Peyer's patch (tissue), 4 donors: ENCODE data around the gene RPS6KA5. TPM values are rescaled to one million over a fixed set of nuclear protein-coding genes. Genes with fewer than 3 reads are reported as not detected.
"Not testable (repeated sequence)": the region's sequence is repeated elsewhere in the genome, so short reads cannot be mapped to it uniquely, and the experiment has no call there.

ENCODE experiments used
- DNase-seq, 3 donors: peaks; one replicate each; pipeline ENCODE4 v3.0.0-alpha.2; 2017 to 2019
- H3K27ac ChIP-seq, 4 donors: fragments of 200-600 bp; sonication (generic); one replicate each; pipeline ENCODE4 v1.5.1; 2016 to 2019
- H3K27me3 ChIP-seq, 2 donors: fragments of 200-600 bp; sonication (generic); one replicate each; pipeline ENCODE4 v1.5.1; 2019
- H3K36me3 ChIP-seq, 3 donors: fragments of 200-600 bp; sonication (generic); one replicate each; pipeline ENCODE4 v1.5.1; 2016 to 2019
- H3K4me1 ChIP-seq, 4 donors: fragments of 200-600 bp; sonication (generic); one replicate each; pipeline ENCODE4 v1.5.1; 2016 to 2019
- H3K4me3 ChIP-seq, 4 donors: fragments of 200-600 bp; sonication (generic); 1 replicate in 3 of 4; 2 replicates in 1 of 4; pipeline ENCODE4 v1.5.1; 2016 to 2019; ENCODE audit warnings: mild to moderate bottlenecking in 1 of 4
- H3K9me3 ChIP-seq, 4 donors: fragments of 200-600 bp; sonication (generic); one replicate each; pipeline ENCODE4 v1.5.1; 2016 to 2019; ENCODE audit warnings: mild to moderate bottlenecking in 1 of 4
- CTCF ChIP-seq, 6 experiments: fragments of 450-650 bp in 4 of 6; fragments of 200-600 bp in 2 of 6; sonication (generic) in 1 of 6; IDR thresholded peaks; one replicate each; pipeline ENCODE4 v1.5.1; 2017 to 2019; ENCODE audit warnings: antibody characterized with exemption in 6 of 6, mild to moderate bottlenecking in 3 of 6, moderate library complexity in 1 of 6
- POLR2A ChIP-seq, 2 donors: fragments of 450-650 bp; IDR thresholded peaks; one replicate each; pipeline ENCODE4 v1.5.1; 2017; ENCODE audit warnings: antibody characterized with exemption in 2 of 2, mild to moderate bottlenecking in 2 of 2, moderate library complexity in 2 of 2
- total RNA-seq, 4 donors: library from RNA; depleted of rRNA; stranded (reverse); fragments of >200 nt; gene quantifications; one replicate each; pipeline ENCODE4 v1.1.0, GENCODE V29; 2016

The RPS6KA5 gene
- total RNA-seq, 4 donors from 2014 or later: 10.3 to 15.1 (median 10.6) TPM

DNA sequence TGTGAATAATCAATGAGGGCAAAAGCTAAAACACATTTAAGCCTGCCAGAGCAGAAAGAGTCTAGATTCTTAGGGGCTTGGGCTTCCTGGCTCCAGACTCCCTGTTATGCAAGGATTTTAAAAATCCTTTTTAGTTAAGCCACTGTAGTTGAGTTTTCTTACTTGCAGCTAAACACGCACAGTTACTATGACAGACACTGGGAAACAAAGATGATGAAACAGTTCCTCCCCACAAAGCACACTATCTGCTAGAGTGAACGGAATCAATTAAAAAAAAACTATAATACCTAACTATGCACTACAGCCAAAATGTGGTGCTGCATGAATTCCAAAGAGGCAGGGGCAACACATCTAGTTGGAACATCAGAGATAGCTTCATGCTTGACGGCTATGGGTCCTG is 28.2 kb downstream of the RPS6KA5 start:
- H3K9me3 ChIP-seq: no peaks in the 10 kb centered on the region
- no peak overlapping the region for H3K4me3 ChIP-seq
- H3K36me3 ChIP-seq: no peaks in the 10 kb centered on the region
- H3K27me3 ChIP-seq: no peaks in the 10 kb centered on the region
- DNase-seq: no peak
- H3K4me1 ChIP-seq: peaks cover 0 to 9% (median 3%) of the 10 kb centered on the region in 4 donors
- TF ChIP-seq POLR2A (IDR thresholded peaks at IDR 0.05) (no peak), CTCF (IDR thresholded peaks at IDR 0.05) (no peak)
- H3K27ac ChIP-seq: no peak overlapping the region

GRCh38 chr14:91031666-91032065 is 28.8 kb downstream of the RPS6KA5 start:
- Histone ChIP-seq H3K9me3 (no peaks in the 10 kb centered on the region), H3K36me3 (no peaks in the 10 kb centered on the region), H3K27ac (no peak overlapping the region), H3K27me3 (no peaks in the 10 kb centered on the region), H3K4me3 (no peak overlapping the region), H3K4me1 (peaks cover 0 to 9% (median 3%) of the 10 kb centered on the region in 4 donors)
- TF ChIP-seq CTCF (IDR thresholded peaks at IDR 0.05) (no peak), POLR2A (IDR thresholded peaks at IDR 0.05) (no peak)
- DNase-seq: no peak

GRCh38 chr14:91029456-91030217 is 30.8 kb downstream of the RPS6KA5 start:
- peaks cover 0 to 9% (median 3%) of the 10 kb centered on the region in 4 donors for H3K4me1 ChIP-seq
- H3K27ac ChIP-seq: no peak overlapping the region
- TF ChIP-seq CTCF (IDR thresholded peaks at IDR 0.05): no peak
- no peak for TF ChIP-seq POLR2A (IDR thresholded peaks at IDR 0.05)
- no peaks in the 10 kb centered on the region for H3K36me3 ChIP-seq
- no peaks in the 10 kb centered on the region for H3K9me3 ChIP-seq
- no peaks in the 10 kb centered on the region for H3K27me3 ChIP-seq
- no peak for DNase-seq
- no peak overlapping the region for H3K4me3 ChIP-seq

GRCh38 chr14:91027561-91027960 is 32.9 kb downstream of the RPS6KA5 start:
- TF ChIP-seq CTCF (IDR thresholded peaks at IDR 0.05) (no peak), POLR2A (IDR thresholded peaks at IDR 0.05) (no peak)
- Histone ChIP-seq H3K4me1 (peaks cover 0 to 14% (median 4%) of the 10 kb centered on the region in 4 donors), H3K4me3 (no peak overlapping the region), H3K9me3 (no peaks in the 10 kb centered on the region), H3K27ac (no peak overlapping the region), H3K27me3 (no peaks in the 10 kb centered on the region), H3K36me3 (no peaks in the 10 kb centered on the region)
- no peak for DNase-seq

DNA sequence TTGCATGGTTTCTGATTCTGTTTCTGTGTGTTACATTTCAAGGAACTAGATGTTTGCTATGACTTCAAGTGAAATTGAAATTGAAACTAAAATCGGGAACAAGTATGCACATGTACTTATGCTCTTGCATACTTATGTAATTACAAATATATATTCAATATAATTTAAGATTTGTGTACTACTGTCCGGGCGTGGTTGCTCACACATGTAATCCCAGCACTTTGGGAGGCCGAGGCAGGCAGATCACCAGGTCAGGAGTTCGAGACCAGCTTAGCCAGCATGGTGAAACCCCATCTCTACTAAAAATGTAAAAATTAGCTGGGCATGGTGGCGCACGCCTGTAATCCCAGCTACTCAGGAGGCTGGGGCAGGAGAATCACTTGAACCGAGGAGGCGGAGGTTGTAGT is 37.8 kb downstream of the RPS6KA5 start:
- DNase-seq: peak in 1 of 3 donors; percentile 50
- H3K27me3 ChIP-seq, H3K36me3 ChIP-seq, H3K9me3 ChIP-seq, H3K4me1 ChIP-seq: not testable (repeated sequence)
- Histone ChIP-seq H3K4me3 (peak overlapping the region; percentile 27 to 54 (median 36)), H3K27ac (peak overlapping the region; percentile 72 to 79 (median 76))

DNA sequence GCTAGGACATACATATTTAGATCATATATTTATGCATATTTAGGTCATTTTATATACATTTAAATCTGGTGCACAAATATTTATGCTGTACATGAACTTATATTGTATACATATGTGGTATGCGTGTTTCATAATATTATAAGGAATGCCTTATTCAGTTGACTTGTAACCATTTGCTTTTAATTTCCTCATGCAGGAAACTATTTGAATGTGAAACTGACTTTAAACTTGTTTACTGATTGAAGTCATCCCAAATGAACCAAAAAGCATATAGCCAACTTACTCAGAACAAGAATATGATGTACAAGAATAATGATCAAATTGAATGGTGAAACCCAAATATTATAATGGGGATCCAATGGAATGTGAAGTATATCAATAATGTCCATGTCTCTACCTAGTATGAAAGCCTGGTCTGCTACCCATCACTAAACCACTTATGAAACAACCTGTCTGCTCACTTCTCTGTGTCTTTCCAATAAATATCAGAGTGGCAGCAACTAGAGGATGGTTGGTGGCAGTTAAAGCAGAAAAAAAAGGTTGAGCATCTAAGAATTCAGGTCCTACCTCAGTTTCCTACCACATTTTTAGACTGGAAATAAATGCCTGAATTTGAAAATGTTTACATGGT is 38.3 kb downstream of the RPS6KA5 start:
- Histone ChIP-seq H3K4me3 (peak overlapping the region in 3 of 4 donors; percentile 27 to 54 (median 45)), H3K27me3 (no peaks in the 10 kb centered on the region), H3K36me3 (no peaks in the 10 kb centered on the region), H3K4me1 (peaks cover 0 to 8% (median 5%) of the 10 kb centered on the region in 4 donors), H3K27ac (peak overlapping the region; percentile 72 to 79 (median 76)), H3K9me3 (no peaks in the 10 kb centered on the region)
- DNase-seq: no peak
- TF ChIP-seq CTCF (IDR thresholded peaks at IDR 0.05) (no peak), POLR2A (IDR thresholded peaks at IDR 0.05) (no peak)
